ENCODE measurements around the gene ZNF224. TPM values are rescaled to one million over a fixed set of nuclear protein-coding genes. Genes with fewer than 3 reads are reported as not detected.

Gene ZNF224
- polyA plus RNA-seq, 1 of the 3 experiments (the other 2 are of a cell fraction), result 13.9 TPM

DNA sequence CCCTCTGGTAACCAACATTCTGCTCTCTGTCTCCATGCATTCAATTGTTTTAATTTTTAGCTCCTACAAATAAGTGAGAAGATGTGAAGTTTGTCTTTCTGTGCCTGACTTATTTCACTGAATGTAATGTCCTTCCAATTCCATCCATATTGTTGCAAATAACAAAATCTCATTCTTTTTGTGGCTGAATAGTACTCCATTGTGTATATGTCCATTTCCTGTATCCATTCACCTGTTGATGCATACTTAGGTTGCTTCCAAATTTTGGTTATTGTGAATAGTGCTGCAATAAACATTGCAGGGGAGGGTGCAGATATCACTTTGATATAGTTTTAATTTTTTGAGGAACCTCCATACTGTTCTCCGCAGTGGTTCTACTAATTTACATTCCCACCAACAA lies 24.7 kb upstream of the ZNF224 start:
- 100% methylated on average over 1 of the region's 1 CpG for WGBS (ENCODE audit: low lambda C conversion rate)

More for the DNA sequence above, 24.7 kb upstream of the ZNF224 start:
- no peaks in the 10 kb centered on the region for H3F3A ChIP-seq (replicated peaks; ENCODE audit: insufficient read depth)
- no peak overlapping the region for H3K9ac ChIP-seq
- no peak overlapping the region for H3K27ac ChIP-seq (ENCODE audit: low read depth in 2 of 2, low read length in 1 of 2)
- ChIA-PET CTCF (no interaction called here), POLR2A (no interaction called here)
- H3K36me3 ChIP-seq (replicated peaks in 1 of 2; ENCODE audit: control insufficient read depth in 1 of 2, insufficient read depth in 2 of 2, low read length in 1 of 2), result peaks cover 27 to 40% of the 10 kb centered on the region in 2 experiments
- H4K20me1 ChIP-seq (ENCODE audit: insufficient read depth), result no peaks in the 10 kb centered on the region
- H3K4me2 ChIP-seq, result no peak overlapping the region
- no peak overlapping the region for H2AFZ ChIP-seq (ENCODE audit: low read depth)
- H3K27me3 ChIP-seq (ENCODE audit: insufficient read depth), result no peaks in the 10 kb centered on the region
- no peaks in the 10 kb centered on the region for H3K9me2 ChIP-seq
- no peak overlapping the region for H3K4me3 ChIP-seq (ENCODE audit: low read depth in 2 of 2, low read length in 1 of 2)
- H3K9me3 ChIP-seq, result peaks cover 13% of the 10 kb centered on the region; the same call in 1 of the 2 replicates
- no peak for DNase-seq
- TF ChIP-seq, protein P1, sequence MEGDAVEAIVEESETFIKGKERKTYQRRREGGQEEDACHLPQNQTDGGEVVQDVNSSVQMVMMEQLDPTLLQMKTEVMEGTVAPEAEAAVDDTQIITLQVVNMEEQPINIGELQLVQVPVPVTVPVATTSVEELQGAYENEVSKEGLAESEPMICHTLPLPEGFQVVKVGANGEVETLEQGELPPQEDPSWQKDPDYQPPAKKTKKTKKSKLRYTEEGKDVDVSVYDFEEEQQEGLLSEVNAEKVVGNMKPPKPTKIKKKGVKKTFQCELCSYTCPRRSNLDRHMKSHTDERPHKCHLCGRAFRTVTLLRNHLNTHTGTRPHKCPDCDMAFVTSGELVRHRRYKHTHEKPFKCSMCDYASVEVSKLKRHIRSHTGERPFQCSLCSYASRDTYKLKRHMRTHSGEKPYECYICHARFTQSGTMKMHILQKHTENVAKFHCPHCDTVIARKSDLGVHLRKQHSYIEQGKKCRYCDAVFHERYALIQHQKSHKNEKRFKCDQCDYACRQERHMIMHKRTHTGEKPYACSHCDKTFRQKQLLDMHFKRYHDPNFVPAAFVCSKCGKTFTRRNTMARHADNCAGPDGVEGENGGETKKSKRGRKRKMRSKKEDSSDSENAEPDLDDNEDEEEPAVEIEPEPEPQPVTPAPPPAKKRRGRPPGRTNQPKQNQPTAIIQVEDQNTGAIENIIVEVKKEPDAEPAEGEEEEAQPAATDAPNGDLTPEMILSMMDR (IDR thresholded peaks at IDR 0.05), result no peak
- no peak for TF ChIP-seq POLR2AphosphoS5 (IDR thresholded peaks at IDR 0.05; ENCODE audit: low read depth, low read length)
- no peak for TF ChIP-seq TCF12 (IDR thresholded peaks at IDR 0.05)
- TF ChIP-seq FOXM1 (IDR thresholded peaks at IDR 0.05; ENCODE audit: low read depth), result no peak
- no peak for TF ChIP-seq SIN3A (IDR thresholded peaks at IDR 0.05; ENCODE audit: borderline replicate concordance, low read depth, low read length)
- no peak for TF ChIP-seq REST (IDR thresholded peaks at IDR 0.05; ENCODE audit: low read depth, low read length)
- peaks cover 0 to 7% of the 10 kb centered on the region in 2 experiments; a peak in 1 of 4 replicates for H3K4me1 ChIP-seq (ENCODE audit: control insufficient read depth in 1 of 2, insufficient read depth in 2 of 2, low read depth in 1 of 2, low read length in 1 of 2)
- H3K79me2 ChIP-seq (ENCODE audit: insufficient read depth), result peaks cover 3% of the 10 kb centered on the region; the same call in 1 of the 2 replicates

All from SK-N-SH (cell line).